ENCODE measurements around the gene MPHOSPH6.

DNA sequence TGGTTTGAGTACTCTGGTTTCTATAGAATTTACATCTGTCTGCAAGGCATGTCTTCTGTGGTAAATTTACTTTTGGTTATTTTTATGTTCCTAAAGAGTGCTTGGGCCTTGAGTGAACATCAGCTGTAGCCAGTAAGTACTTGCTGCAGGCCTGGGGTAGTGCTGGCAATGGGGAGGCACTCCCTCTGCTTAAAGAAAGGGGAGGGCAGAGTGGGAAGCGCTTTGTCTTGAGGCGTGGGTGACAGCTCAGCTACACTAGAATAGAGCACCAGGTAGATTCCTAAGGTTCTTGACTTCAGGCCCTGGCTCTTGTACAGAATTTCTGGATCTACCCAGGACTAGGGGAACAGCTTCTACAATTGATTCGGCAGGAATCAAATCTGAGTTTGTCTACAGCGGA, 50.6 kb downstream of the MPHOSPH6 start:
- no peak for TF ChIP-seq POLR2AphosphoS5 (IDR thresholded peaks at IDR 0.05)
- TF ChIP-seq, protein P1, sequence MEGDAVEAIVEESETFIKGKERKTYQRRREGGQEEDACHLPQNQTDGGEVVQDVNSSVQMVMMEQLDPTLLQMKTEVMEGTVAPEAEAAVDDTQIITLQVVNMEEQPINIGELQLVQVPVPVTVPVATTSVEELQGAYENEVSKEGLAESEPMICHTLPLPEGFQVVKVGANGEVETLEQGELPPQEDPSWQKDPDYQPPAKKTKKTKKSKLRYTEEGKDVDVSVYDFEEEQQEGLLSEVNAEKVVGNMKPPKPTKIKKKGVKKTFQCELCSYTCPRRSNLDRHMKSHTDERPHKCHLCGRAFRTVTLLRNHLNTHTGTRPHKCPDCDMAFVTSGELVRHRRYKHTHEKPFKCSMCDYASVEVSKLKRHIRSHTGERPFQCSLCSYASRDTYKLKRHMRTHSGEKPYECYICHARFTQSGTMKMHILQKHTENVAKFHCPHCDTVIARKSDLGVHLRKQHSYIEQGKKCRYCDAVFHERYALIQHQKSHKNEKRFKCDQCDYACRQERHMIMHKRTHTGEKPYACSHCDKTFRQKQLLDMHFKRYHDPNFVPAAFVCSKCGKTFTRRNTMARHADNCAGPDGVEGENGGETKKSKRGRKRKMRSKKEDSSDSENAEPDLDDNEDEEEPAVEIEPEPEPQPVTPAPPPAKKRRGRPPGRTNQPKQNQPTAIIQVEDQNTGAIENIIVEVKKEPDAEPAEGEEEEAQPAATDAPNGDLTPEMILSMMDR (IDR thresholded peaks at IDR 0.05), result no peak
- TF ChIP-seq POLR2A (IDR thresholded peaks at IDR 0.05), result no peak
